HG03139 (cell line): ENCODE data around the gene BCAM.
"Not testable (repeated sequence)": the region's sequence is repeated elsewhere in the genome, so short reads cannot be mapped to it uniquely, and the experiment has no call there.

Experiments
- ATAC-seq: cut with Tn5 transposase; IDR thresholded peaks from one replicate; pipeline ENCODE4 v1.9.1; 2021; ENCODE audit not compliant: unreplicated experiment

Gene BCAM, protein sequence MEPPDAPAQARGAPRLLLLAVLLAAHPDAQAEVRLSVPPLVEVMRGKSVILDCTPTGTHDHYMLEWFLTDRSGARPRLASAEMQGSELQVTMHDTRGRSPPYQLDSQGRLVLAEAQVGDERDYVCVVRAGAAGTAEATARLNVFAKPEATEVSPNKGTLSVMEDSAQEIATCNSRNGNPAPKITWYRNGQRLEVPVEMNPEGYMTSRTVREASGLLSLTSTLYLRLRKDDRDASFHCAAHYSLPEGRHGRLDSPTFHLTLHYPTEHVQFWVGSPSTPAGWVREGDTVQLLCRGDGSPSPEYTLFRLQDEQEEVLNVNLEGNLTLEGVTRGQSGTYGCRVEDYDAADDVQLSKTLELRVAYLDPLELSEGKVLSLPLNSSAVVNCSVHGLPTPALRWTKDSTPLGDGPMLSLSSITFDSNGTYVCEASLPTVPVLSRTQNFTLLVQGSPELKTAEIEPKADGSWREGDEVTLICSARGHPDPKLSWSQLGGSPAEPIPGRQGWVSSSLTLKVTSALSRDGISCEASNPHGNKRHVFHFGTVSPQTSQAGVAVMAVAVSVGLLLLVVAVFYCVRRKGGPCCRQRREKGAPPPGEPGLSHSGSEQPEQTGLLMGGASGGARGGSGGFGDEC

DNA sequence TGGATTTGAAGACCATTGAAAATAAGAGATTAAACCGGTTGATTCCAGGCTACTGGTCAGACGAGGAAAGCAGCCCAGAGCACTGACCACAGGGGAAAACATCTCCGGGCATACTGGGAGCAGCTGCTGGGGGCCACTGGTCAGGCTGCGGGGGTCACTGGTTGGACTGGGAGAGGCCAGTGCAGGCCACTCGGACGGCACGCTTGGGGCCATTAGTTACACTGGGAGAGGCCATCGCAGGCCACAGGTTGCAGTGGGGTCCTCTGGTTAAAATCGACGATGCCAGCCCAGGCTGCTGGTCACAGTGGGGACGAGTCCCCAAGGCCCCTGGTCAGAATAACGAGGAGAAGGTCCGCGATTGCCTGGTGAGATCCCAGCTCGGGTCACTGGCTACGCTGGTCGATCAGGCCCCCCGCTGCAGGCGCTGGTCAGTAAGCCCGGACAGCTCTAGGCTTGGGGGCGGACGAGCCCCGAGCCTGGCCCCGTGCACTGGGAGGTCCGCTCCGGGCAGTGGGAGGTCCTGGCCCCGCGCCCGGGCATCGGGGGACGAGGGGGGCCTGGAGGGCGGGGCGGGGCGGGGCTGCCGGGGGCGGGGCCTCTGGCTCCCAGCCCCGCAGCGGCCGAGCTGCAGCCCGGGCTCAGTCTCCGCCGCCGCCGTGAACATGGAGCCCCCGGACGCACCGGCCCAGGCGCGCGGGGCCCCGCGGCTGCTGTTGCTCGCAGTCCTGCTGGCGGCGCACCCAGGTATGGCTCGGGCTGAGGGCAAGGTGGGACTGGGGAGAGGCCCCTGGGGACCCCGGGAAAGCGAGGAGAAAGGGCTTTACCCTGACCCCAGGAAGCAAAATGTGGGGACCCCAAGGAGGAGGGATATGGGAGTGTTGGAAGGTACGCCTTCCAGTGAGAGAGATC, at the start of gene BCAM:
TSS of gene BCAM (plus strand) at position 641 of the 909 bp plus-strand sequence. CDS start at position 663, 22 bp downstream.
- no peak for ATAC-seq

DNA sequence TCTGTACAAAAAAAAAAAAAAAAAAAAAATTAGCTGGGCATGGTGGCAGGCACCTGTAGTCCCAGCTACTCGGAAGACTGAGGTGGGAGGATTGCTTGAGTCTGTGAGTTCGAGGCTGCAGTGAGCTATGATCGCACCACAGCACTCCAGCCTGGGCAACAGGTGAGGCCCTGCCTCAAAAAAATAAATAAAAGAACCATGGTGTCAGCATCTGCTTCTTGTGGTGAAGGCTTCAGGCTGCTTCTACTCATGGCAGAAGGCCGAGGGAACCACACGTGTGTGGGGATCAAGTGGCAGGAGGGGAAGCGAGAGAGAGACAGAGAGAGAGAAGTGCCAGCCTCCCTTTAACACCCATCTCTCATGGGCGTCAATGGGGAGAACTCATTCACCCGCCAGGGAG, 46.9 kb upstream of the BCAM start:
- no peak for ATAC-seq

DNA sequence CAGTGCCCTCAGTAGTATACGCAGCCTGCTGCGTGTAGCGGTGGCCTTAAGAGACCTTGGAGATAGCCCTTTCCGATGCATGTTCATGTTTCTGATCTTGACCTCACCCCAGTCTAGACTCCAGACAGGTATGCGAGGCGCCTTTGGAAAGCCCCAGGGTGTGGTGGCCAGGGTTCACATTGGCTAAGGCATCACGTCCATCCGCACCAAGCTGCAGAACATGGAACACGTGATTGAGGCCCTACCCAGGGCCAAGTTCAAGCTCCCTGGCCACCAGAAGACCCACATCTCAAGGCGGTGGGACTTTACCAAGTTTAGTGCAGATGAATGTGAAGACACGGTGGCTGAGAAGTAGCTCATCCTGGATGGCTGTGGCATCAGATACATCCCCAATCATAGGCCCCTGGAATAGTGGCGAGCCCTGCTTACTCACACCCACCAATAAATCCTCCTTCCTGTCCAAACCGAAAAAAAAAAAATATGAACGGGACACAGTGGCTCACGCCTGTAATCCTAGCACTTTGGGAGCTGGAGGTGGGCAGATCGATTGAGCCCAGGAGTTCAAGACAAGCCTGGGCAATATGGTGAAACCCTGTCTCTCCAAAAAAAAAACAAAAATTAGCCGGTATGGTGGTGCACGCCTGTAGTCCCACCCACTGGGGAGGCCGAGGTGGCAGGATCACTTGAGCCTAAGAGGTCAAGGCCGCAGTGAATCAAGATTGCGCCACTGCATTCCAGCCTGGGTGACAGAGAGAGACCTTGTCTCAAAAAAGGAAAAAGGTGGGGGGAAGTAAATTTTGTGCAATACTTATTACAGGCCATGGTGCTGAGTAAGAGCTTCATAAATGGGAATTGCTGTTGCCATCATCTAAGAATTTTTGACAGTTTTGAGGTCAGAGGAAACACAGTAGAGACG, 43.6 kb upstream of the BCAM start:
- no peak for ATAC-seq

DNA sequence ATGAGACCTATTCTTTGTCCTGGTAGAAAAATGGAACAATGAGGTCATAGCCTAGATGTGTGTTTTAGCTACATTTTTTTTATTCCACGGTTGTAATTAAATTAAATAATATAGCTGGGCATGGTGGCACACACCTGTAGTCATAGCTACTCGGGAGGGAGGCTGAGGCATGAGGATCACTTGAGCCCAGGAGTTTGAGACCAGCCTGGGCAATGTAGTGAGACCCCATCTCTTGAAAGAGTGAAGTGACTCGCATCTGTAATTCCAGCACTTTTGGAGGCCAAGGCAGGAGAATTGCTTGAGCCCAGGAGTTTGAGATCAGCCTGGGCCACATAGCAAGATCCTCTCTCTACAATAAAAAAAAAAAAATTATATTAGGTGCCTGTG, 43.0 kb upstream of the BCAM start:
- ATAC-seq = no peak

DNA sequence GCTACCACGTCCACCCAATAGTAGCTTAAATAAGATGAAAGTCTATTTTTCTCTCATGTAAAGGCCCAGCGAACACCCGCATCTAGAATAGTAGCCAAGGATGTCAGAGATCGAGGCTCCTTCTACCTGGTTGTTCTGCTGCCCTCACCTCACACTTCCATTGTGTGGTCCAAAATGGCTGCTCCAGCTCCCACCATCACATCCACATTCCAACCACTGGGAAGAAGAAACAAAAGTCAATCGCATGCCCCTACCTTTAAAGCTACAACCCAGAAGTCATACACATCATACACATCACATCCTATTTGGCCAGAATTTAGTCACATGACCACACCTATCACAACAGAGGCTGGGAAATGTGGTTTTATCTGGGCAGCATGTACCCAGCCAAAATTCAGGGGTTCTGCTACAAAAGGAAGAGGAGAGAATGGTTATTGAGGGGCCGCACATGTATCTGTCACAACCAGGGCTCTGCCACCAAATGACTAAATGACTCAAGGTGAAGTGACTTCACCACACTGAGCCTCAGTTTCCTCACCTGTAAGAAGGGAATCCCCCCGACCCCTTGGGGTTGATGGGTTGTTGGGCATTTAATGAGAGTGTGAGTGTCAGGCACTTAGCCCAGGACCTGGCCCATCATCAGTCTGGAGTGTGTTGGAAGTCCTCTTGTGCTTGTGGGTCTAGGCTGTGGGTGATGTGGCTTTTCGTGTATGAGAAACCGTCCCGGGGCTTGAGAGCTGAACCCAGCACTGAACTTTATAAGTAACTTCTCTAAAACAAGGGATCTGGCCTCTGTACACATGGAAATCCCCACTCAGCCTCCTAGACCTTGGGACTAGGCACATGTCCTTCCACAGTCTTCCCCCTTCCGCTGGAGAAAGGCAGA, 41.4 kb upstream of the BCAM start:
- no peak for ATAC-seq

DNA sequence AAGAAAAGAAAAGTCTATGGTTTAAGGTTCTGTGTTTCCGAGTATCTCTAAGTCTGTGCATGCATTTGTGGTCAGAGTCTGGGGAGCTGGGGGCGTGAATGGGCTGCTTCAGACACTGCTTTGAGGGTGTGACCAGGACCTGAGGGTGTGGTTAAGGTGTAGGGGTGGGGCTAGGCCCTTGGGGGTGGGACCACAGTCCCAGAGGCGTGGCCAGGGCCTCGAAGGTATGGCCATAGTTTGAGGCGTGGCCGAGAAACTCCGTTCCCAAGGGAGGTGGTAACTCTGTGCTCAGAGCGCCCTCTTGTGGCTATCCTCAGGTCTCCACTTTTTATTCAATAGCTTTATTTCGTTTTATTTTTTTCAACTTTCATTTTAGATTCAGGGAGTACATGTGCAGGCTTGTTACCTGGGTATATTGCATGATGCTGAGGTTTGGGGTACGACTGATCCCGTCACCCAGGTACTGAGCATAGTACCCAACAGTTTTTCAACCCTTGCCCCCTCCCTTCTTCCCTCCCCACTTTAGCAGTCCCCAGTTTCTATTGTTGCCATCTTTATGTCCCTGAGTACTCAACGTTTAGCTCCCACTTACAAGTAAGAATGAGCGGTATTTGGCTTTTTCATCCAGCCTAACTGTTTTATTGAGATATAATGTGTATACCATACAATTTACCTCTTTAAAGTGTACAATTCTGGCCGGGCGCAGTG, 38.2 kb upstream of the BCAM start:
- peak; percentile 94 for ATAC-seq

DNA sequence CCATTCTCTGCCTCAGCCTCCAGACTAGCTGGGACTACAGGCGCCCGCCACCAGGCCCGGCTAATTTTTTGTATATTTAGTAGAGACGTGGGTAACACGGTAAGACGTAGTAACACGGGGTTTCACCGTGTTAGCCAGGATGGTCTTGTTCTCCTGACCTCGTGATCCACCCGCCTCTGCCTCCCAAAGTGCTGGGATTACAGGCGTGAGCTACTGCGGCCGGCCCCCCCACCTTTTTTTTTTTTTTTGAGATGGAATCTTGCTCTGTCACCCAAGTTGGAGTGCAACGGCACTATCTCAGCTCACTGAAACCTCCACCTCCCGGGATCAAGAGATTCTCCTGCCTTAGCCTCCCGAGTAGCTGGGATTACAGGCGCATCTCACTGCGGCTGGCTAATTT, 36.8 kb upstream of the BCAM start:
- not testable (repeated sequence) for ATAC-seq

DNA sequence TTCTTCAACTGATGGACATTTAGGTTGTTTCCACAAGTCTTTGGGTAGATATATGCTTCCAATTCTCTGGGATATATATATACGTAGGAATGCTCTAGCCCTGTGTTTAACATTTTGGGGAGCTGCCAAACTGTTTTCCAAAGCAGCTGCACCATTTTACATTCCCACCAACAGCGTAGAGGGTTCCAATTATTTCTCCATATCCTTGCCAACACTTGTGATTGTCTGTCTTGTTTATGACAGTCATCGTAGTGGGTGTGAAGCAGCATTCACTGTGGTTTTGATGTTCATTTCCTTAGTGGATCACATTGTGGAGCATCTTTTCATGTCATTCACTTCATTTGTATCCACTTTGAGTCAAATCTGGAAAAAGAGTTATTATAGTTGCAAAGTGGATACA, 35.9 kb upstream of the BCAM start:
- no peak for ATAC-seq

DNA sequence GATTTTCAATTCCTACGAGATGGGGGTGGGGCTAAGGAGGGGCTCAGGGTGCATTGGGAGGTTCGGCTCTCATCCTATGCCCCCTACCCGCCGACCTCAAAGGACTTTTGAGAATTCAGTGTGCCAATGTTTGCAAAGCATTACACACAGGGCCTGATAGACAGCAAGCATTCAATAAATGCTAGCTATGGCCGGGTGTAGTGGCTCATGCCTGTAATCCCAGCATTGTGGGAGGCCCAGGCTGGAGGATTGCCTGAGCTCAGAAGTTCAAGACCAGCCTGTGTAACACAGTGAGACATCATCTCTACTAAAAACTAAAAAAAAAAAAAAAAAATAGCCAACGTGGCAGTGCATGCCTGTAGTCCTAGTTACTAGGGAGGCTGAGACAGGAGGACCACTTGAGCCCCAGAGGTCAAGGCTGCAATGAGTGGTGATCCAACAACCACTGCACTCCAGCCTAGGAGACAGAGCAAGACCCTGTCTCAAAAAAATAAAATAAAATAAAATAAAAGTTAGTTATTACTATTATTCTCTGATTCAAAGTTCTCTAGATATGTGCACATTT, 33.1 kb upstream of the BCAM start:
- no peak for ATAC-seq

DNA sequence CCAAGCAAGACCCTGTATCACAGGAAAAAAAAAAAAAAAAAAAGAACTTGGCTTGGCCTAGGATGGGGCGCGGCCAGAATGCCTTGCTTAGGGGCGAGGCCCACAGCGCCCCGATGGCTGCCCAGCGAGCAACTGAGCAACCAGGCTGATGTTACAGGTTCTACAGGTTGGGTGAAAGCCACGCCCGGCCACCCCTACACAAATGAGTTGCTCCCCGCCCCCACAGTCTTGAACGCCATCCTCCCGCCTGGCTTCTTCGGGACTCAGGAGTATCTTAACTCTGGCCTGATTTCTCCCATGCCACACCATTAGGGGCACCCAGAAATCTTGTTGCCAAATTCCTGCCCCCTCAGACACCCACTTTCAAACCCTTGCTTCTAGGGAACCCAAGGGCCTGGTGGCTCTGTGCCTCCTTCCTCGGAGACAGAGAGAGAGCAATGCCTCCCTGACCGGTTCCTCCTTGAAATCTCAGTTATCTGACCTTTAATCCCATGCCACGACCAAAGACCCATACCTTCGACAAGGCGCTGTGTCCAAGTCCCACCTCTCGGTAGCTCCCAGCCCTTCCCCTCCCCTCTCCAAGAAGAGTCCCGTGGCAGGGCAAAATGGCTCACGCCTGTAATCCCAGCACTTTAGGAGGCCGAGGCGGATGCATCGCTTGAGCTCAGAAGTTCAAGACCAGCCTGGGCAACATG, 32.4 kb upstream of the BCAM start:
- no peak for ATAC-seq

DNA sequence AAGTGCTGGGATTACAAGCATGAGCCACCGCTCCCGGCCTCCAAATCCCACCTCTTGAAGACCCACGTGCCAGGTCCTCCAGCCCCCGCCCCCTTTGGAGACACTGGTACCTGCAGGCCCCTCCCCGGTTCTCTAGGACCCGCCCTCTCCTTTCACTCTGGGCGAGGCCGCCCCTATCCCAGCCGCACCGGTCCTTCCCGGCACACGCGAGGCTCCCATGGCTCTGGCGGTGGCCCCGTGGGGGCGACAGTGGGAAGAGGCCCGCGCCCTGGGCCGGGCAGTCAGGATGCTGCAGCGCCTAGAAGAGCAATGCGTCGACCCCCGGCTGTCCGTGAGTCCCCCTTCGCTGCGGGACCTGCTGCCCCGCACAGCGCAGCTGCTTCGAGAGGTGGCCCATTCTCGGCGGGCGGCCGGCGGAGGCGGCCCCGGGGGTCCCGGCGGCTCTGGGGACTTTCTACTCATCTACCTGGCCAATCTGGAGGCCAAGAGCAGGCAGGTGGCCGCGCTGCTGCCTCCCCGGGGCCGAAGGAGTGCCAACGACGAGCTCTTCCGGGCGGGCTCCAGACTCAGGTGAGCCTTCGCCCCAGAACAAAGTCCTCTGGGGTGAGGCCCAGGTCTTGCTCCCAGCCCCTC, 31.1 kb upstream of the BCAM start, which contains the start of gene CBLC:
TSS of gene CBLC (plus strand) at position 176 of the 633 bp plus-strand sequence. CDS start at position 218, 42 bp downstream.
- ATAC-seq = no peak

DNA sequence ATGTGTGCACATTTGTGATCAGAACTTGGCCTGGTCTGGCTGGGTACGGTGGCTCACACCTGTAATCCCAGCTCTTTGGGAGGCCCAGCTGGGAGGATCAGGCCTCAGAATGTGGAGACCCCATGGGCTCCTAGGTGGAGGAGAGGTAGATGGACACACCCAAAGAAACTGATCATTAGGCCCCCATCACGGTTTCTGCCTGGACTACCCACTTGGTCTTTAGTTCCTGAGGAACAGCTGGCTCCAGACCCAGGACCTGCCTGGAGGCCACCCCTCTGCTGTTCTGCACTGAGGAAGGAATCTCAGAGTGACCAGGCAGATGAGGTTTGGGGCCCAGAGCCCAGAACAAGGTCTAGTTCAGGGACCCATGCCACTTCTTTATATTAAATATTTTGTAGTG, 29.8 kb upstream of the BCAM start:
- no peak for ATAC-seq

DNA sequence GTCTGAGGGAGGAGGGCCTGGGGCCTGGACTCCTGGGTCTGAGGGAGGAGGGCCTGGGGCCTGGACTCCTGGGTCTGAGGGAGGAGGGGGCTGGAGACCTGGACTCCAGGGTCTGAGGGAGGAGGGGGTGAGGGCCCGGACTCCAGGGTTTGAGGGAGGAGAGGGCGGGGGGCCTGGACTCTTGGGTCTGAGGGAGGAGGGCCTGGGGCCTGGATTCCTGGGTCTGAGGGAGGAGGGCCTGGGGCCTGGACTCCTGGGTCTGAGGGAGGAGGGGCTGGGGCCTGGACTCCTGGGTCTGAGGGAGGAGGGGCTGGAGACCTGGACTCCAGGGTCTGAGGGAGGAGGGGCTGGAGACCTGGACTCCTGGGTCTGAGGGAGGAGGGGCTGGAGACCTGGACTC, 27.2 kb upstream of the BCAM start:
- ATAC-seq = not testable (repeated sequence)

DNA sequence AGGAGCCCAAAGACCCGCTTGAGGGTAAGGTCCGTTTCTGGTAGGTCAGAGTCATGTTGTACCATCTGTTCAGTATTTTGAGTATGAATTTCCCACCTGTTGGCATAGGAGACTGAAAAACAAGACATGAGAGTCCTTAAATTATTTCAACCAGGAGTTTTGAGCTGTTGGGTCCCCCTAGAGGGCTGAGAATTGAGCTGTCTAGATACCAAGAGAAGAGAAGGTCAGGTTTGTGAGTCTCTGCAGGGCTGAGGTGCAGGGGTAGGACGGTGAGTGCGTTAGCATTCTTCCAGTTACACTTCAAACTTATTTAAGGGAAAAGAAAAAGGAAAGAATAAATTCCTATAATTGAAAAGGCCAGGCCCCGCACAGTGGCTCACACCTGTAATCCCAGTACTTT, 26.2 kb upstream of the BCAM start:
- ATAC-seq = no peak

DNA sequence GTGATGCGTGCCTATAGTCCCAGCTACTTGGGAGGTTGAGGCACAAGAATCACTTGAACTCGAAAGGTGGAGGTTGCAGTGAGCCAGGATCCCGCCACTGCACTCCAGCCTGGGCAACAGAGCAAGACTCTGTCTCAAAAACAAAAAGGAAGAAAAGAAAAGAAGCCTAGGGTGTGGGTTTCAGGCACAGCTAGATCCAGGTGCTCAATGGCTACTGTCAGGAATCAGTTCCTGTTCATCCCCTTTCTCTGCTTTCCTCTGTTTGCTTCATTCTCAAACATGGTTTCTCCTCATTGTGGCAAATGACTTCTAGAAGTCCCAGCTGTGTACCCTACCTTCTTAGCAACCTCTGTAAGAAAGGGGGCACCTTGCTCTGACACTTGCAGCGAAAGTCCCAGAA, 25.4 kb upstream of the BCAM start:
- no peak for ATAC-seq

DNA sequence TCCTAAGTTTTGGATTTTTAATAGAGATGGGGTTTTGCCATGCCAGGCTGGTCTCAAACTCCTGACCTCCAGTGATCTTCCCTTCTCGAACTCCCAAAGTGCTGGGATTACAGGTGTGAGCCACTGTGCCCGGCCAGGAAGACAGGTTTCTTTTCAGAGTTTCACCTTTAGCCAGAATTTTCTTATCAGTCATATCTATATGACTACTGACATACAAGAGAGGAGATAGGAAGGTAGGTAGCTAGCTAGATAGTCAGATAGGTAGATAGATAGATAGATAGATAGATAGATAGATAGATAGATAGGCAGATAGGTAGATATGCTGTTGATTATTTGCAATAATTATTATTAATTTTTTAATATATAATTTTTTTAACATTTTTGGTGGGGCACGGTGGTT, 23.6 kb upstream of the BCAM start:
- ATAC-seq = no peak

DNA sequence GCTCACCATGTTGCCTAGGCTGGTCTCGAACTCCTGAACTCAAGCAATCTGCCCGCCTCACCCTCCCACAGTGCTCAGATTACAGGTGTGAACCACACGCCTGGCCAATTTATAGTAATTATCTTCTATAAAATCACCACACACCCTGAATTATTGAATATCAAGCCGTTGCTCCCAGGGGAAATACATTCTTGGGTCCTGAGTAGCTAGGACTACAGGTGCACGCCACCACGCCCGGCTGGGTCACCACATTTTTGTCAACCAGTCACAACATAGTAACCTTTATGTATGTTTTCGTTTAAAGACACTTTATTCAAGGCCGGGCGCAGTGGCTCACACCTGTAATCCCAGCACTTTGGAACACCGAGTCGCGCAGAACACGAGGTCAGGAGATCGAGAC, 22.9 kb upstream of the BCAM start:
- no peak for ATAC-seq
